ENCODE measurements around the gene RAB11A.

DNA sequence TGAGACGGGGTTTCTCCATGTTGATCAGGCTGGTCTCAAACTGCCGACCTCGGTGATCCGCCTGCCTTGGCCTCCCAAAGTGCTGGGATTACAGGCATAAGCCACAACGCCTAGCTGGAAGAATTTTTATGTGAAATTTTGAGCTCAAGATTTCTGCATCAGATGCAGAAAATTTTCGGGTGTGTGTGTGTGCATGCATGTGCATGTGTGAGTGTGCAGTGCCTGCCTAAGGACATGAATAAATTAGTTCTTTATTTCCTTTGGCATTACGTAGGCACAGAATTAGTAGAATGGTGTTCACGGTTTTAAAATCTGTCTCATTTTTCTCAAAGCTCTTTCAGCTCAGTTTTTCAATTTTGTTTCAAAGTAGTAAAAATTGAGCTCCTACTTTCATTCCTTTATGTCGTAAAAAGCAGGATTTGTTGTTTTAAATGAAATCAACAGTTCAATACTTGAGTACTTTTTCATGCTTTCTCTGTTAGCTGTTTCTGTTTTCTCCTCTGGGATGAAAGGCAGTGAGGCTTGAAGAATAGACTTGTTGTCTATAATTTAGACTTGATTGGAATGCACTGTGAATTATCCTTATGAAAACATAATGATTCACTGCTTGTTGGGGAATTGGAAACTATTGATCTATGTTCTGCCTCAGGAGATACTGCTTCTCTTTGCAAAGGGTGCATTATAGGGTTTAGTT lies 23.3 kb upstream of the RAB11A start:
- TF ChIP-seq, protein P1, sequence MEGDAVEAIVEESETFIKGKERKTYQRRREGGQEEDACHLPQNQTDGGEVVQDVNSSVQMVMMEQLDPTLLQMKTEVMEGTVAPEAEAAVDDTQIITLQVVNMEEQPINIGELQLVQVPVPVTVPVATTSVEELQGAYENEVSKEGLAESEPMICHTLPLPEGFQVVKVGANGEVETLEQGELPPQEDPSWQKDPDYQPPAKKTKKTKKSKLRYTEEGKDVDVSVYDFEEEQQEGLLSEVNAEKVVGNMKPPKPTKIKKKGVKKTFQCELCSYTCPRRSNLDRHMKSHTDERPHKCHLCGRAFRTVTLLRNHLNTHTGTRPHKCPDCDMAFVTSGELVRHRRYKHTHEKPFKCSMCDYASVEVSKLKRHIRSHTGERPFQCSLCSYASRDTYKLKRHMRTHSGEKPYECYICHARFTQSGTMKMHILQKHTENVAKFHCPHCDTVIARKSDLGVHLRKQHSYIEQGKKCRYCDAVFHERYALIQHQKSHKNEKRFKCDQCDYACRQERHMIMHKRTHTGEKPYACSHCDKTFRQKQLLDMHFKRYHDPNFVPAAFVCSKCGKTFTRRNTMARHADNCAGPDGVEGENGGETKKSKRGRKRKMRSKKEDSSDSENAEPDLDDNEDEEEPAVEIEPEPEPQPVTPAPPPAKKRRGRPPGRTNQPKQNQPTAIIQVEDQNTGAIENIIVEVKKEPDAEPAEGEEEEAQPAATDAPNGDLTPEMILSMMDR (IDR thresholded peaks at IDR 0.05; ENCODE audit: poor library complexity, severe bottlenecking): no peak
- TF ChIP-seq, protein P2, sequence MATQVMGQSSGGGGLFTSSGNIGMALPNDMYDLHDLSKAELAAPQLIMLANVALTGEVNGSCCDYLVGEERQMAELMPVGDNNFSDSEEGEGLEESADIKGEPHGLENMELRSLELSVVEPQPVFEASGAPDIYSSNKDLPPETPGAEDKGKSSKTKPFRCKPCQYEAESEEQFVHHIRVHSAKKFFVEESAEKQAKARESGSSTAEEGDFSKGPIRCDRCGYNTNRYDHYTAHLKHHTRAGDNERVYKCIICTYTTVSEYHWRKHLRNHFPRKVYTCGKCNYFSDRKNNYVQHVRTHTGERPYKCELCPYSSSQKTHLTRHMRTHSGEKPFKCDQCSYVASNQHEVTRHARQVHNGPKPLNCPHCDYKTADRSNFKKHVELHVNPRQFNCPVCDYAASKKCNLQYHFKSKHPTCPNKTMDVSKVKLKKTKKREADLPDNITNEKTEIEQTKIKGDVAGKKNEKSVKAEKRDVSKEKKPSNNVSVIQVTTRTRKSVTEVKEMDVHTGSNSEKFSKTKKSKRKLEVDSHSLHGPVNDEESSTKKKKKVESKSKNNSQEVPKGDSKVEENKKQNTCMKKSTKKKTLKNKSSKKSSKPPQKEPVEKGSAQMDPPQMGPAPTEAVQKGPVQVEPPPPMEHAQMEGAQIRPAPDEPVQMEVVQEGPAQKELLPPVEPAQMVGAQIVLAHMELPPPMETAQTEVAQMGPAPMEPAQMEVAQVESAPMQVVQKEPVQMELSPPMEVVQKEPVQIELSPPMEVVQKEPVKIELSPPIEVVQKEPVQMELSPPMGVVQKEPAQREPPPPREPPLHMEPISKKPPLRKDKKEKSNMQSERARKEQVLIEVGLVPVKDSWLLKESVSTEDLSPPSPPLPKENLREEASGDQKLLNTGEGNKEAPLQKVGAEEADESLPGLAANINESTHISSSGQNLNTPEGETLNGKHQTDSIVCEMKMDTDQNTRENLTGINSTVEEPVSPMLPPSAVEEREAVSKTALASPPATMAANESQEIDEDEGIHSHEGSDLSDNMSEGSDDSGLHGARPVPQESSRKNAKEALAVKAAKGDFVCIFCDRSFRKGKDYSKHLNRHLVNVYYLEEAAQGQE (IDR thresholded peaks at IDR 0.05; ENCODE audit: borderline replicate concordance): no peak
- no peak for TF ChIP-seq SMC3 (conservative IDR thresholded peaks at IDR 0.05; ENCODE audit: poor library complexity)
- no peak for TF ChIP-seq EZH2 (IDR thresholded peaks at IDR 0.05; ENCODE audit: borderline replicate concordance, insufficient read depth, low read length, poor library complexity, severe bottlenecking)
